Measurements from ENCODE around the gene CDH4.
"Not testable (repeated sequence)": the region's sequence is repeated elsewhere in the genome, so short reads cannot be mapped to it uniquely, and the experiment has no call there.

CDH4 gene

DNA sequence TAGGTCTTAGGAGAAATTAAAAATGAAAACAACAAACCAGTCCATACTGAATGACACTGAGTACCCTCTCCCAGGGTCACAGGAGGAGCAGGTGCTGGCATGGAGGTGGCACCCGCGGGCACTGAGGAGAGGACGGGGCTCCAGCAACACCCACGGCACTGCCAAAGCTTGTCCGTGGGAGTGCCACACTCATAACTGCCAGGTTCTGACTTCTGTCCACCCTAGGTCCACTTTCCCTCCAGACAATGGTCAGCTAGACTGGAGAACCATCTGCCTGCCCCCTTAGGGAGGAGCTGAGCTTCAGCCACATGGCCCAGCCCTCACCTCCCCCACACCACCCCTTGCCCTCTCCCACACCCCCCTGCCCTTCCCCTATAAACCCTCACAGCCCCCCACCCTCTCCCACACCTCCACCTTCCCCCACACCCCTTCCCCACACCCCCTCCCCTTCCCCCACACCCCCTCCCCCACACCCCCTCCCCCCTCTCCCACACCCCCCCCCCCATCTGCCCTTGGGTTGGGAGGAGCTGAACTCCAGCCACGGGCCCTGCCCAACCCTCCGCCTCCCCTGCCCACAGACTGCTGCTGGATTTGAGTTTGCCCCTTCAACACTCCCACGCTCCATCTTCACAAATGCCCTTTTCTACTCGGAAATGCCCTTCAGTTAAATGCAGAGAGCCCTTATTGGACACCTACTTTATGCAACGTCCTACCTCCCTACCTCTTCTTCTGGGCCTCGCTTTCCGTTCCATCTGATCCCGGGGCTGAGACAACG is 684.1 kb downstream of the CDH4 start:
- FAIRE-seq = no peak

DNA sequence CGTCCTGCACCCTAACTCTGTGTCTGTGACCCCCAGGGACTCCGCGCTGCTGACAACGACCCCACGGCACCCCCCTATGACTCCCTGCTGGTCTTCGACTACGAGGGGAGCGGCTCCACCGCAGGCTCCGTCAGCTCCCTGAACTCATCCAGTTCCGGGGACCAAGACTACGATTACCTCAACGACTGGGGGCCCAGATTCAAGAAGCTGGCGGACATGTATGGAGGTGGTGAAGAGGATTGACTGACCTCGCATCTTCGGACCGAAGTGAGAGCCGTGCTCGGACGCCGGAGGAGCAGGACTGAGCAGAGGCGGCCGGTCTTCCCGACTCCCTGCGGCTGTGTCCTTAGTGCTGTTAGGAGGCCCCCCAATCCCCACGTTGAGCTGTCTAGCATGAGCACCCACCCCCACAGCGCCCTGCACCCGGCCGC is 684.7 kb downstream of the CDH4 start:
- FAIRE-seq = no peak
- DNase-seq (ENCODE audit: insufficient read length, low spot score) = no peak

More for the DNA sequence above, 684.1 kb downstream of the CDH4 start:
- no peak for DNase-seq (ENCODE audit: insufficient read length, low spot score)

DNA sequence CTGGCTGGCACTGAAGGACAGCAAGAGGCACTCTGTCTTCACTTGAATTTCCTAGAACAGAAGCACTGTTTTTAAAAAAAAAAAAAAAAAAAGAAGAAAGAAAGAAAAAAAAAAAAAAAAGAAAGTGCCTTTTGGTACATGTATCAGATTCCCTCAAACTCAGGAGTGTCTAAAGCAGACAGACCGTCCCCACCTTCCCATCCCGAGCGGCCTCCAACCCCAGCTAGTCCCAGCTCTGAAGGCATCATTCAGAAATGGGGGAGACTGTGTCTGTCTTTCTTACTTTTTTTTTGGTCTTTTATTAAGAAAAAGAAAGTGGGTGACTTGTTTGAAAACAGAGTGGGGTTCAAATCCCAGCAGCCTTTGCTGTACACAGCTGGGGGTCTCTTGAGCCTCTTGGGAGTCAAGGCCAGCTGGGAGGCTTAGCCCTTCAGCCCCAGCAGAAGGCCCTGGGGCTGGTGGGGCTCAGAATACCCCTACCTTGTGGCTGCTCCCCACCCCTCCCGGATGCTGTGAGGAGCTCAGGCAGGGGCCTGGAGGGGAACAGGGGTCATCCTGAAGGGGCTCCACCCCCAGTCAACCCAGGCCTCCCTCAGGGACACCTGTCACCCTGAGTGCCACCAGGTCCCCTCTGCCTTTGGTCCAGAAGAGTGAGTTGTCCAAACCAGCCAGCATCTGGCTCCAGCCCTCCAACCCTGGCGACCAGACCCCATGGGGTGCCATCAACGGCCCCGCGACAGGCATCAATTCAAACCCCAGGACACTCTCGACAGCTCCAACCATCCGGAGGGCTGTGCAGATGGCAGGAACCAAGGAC is 685.3 kb downstream of the CDH4 start:
- DNase-seq (ENCODE audit: insufficient read length, low spot score) (no peak), FAIRE-seq (no peak)

DNA sequence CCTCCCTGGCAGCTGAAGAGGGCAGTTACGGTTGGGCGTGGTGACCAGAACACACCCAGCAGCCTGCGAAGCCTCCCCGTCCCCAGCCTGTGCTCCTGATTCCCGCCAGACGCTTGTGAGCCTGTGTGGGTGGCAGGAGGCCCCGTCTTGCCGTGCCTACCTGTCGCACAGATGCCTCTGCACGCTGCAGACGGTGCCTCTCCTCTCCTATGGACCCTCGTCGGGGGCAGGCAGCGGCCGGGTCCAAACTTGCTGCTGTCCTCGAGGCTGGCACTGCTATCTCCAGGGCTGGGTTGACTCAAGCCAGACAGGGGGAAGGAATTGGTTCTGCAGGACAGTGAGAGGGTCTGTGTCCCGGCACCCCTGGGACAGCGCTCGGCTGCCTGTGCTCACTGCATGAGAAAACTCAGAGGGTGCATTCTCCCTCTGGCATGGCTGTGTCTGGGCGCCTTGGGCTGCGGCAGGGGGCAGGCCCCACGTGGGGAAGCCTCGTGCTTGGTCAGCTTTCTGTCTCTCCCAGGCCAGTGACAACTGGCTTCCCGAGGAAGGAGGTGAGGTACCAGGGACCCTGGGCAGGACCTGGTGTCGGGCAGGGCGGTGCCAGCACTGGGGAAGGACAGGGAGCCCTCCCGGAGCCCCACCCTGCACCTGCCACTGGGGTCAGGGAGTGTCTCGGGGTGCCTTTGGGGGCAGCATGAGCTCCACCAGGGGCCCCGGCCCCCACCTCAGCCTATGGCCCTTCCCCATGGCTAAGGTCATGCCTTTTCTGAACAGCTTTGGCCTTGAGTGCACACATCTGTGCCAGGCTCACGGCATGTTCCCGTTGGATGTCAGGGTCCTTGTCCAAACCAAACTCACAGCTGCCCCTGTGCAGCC is 686.1 kb downstream of the CDH4 start:
- DNase-seq (ENCODE audit: insufficient read length, low spot score) = no peak
- no peak for FAIRE-seq

DNA sequence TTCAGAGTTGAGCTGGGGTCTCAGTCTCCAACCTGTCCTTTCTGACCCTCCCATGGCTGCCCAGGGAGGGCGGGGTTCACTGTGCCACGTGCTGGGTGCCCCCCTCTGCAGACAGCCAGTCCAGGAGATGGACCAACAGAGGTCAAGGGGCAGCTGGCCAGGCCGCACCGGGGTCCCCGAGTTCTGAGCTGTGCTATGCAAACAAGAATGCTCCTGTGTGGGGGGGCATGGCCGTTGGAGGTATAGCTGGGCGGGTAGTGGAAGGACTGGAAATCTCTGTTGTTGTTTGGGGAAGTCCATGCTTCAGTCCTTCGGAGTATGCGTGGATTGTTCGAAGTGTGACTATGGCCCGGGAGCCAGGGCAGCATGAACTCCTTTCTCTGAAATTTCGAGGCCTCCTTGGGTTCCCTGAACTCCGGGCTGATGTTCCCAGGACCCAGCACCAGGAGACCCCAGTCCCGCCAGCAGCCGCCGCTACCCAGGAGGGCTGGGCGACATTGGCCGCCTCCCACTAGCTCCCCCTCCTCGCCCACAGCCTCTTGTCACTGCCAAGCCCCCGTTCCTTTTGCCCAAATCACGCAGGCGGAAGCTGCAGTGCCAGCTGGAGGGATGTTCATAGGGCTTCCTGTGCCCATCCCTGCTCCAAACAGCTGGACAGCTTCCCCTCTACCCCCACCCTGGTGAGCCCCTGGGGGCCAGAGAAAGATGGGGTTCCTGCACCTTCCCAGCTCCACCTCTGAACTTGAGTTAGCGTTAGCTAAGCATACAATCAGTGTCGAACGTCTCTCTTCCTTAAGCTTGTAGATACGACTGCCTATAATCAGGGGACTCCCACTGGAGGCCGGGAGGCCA is 687.0 kb downstream of the CDH4 start:
- DNase-seq (ENCODE audit: insufficient read length, low spot score) = no peak

DNA sequence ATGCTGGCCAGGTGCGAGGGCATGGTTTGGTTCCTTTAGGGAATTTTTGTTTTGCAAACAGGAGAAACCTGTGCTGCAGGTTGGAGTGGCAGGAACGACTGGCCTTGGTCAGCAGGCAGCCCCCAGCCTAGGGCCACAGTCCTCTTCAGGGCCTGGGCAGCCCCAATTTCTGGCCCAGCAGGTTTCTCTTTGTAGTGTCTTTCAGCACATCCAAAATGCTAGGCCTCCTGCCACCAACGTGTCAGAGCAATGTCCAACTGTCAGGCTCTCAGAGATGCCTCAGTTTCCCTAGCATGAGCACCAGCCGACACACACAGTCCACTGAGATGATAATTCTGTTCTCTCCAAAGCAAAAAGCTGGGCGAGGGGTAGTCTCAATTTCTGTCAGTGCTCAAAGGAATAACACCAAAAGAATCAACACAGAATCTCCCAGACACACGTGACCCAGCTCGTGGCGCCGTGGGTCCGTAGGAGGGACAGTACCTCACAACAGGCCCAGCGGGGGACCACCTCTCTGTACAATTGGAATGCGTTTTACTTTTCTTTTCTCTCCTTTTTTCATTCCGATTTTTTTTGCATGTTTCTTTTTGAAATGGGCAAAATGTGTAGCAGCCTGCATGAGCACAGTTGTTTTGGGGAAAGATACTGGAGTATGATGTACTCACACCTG is 687.8 kb downstream of the CDH4 start:
- no peak for DNase-seq (ENCODE audit: insufficient read length, low spot score)
- FAIRE-seq = no peak

More for the DNA sequence above, 687.0 kb downstream of the CDH4 start:
- no peak for FAIRE-seq

DNA sequence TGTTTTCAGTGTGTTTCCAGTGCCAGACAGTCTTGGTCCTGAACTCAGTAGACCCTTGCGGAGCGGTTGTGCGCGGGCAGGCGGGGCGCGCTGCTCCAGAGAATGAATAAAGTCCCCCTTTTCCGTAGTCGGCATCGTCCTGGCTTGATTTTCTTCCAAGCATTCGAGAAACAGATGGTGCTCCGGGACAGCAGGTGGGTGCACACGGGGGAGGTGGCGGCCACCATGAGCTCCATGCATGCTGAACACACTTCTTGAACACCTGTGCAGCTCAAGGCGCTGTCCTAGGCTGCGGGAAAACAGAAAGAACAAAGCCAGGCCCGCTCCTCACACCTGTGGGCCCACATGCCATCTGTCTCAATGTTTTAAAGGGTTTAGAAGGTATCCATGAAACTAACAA is 688.4 kb downstream of the CDH4 start:
- no peak for FAIRE-seq
- DNase-seq (ENCODE audit: insufficient read length, low spot score) = no peak

DNA sequence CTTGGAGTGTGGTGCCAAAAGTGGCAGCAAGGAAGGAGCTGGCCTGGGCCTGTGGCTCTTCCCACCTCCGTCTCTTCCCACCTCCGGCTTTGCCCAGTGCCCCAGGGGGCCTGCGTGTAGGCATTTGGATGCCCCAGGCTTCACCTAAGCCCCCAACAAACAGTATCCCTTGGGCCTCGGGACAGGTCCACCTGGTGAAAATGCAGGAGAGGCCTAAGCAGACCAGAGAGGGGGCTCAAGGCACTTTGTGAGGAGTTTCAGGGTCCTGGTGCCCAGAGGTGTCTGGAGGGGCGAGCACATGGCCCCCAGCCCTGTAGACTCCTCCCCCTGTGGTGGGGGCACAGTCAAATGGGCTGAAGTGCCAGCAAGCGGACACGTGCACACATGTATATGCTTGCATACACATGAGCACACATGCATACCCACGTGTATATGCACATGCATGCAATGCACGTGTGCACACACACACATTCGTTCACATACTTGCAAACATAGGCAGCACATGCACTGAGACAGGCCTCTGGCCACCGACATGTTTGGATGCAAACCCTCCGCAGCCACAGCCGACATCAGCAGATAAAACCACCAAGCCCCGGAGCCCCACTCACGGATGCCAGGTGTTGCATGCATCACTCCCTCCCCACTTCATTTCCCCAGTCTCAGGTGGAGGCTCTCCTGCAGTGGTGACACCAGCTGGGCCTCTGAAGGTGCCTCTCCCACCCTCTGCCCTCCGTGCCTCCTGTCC is 689.1 kb downstream of the CDH4 start:
- FAIRE-seq = no peak
- DNase-seq (ENCODE audit: insufficient read length, low spot score) = no peak

DNA sequence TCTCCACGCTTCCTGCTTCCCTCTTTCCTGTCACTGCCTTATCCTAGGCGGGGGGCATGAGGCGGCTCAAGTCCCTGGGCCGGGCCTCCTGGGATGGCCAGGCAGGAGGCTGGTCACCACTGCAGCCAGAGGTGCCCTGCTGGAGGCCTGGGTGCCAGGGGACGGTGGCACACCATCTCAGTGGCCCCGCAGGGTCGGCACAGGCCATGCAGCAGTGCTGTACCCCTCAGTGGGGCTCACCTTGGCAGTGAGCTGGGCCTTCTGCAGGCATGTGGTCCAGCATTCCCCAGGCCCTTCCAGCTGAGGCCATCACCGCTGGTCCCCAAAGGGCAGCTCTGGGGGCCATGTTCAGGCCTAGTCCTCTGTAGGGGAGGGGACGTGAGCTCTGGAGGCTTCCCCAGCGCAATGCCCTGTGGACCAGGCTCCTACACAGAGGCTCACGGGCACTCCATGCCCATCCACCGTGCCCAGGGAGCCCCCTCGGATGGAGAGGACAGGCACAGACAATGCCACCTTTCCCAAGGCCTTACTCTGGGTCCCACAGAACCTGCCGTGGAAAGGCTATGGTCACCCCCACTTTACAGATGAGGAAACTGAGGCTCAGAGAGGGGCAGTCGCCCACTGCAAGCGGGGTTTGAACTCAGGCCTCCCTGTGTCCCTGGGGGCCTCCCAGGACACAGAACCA is 689.8 kb downstream of the CDH4 start:
- no peak for DNase-seq (ENCODE audit: insufficient read length, low spot score)
- no peak for FAIRE-seq

DNA sequence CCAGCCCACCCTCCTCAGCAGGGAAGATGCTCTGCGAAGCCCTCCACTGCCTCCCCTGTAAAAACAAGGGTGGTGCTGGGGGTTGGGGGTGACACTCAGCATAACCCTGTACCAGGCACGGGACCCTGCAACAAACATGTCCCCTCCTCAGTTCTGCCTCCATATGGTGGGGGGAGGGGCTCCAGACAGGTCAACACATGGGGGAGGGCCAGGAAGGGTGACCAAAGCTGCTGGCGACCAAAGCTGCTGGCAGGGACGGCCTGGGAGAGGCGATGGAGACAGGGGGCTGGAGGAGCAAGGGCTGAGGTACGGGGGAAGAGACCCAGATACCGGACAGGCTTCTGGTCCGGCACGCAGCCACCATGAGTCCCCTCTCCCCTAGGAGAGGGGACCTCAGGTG is 690.5 kb downstream of the CDH4 start:
- no peak for FAIRE-seq
- no peak for DNase-seq (ENCODE audit: insufficient read length, low spot score)

DNA sequence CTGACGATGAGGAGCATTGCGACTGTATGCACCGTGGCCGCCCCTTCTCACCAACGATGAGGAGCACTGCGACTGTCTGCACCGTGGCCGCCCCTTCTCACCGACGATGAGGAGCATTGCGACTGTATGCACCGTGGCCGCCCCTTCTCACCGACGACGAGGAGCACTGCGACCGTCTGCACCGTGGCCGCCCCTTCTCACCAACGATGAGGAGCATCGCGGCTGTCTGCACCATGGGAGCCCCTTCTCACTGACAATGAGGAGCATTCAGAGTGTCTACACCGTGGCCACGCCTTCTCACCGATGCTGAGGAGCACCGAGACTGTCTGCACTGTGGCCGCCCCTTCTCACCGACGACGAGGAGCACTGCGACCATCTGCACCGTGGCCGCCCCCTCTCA is 692.9 kb downstream of the CDH4 start:
- DNase-seq (ENCODE audit: insufficient read length, low spot score); FAIRE-seq: not testable (repeated sequence)

DNA sequence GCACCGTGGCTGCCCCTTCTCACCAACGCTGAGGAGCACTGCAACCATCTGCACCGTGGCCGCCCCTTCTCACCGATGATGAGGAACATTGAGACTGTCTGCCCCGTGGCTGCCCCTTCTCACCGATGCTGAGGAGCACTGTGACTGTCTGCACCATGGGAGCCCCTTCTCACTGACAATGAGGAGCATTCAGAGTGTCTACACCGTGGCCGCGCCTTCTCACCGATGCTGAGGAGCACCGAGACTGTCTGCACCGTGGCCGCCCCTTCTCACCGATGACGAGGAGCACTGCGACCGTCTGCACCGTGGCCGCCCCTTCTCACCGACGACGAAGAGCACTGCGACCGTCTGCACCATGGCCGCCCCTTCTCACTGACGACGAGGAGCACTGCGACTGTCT is 693.4 kb downstream of the CDH4 start:
- DNase-seq (ENCODE audit: insufficient read length, low spot score); FAIRE-seq: not testable (repeated sequence)

DNA sequence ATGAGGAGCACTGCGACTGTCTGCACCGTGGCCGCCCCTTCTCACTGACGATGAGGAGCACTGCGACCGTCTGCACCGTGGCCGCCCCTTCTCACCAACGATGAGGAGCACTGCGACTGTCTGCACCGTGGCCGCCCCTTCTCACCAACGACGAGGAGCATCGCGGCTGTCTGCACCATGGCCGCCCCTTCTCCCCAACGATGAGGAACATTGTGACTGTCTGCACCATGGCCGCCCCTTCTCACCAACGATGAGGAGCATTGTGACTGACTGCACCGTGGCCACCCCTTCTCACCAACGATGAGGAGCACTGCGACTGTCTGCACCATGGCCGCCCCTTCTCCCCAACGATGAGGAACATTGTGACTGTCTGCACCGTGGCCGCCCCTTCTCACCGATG is 696.0 kb downstream of the CDH4 start:
- not testable (repeated sequence) for FAIRE-seq; DNase-seq (ENCODE audit: insufficient read length, low spot score)

DNA sequence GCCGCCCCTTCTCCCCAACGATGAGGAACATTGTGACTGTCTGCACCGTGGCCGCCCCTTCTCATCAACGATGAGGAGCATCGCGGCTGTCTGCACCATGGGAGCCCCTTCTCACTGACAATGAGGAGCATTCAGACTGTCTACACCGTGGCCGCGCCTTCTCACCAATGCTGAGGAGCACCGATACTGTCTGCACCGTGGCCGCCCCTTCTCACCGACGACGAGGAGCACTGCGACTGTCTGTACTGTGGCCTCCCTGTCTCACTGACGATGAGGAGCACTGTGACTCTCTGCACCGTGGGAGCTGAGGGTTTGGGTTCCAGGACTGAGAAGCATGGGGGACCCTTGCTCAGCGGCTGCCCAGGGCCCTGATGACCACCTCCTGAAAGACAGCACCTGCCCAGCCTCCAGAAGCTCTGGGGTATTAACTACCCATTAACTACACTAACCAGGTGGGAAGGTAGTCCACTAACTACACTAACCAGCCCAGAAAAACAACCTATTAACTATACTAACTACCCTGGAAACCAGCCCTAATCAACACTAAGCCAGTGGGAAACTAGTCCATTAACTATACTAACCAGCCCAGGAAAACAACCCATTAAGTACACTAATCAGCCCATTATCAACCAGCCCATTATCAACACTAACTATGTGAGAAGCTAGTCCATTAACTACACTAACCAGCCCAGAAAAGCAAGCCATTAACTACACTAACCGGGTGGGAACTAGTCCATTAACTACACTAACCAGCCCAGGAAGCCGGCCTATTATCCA is 696.7 kb downstream of the CDH4 start:
- FAIRE-seq = no peak

DNA sequence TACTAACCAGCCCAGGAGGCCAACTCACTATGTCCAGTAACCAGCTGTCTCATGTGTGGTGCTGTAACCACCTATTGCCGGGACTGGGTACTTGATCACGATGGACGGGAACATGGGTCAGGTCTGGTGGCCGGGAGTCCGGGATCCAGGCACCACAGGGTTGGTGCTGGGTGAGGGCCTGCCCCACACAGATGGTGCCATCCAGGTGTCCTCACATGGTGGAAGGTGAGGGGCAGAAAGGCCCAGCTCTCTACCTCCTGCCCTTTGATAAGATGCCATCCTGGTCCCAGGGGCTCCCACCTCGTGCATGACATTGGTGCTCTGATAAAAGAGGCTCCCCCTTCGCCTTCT is 697.3 kb downstream of the CDH4 start:
- no peak for FAIRE-seq
- no peak for DNase-seq (ENCODE audit: insufficient read length, low spot score)

More for the DNA sequence above, 696.7 kb downstream of the CDH4 start:
- DNase-seq (ENCODE audit: insufficient read length, low spot score) = no peak

DNA sequence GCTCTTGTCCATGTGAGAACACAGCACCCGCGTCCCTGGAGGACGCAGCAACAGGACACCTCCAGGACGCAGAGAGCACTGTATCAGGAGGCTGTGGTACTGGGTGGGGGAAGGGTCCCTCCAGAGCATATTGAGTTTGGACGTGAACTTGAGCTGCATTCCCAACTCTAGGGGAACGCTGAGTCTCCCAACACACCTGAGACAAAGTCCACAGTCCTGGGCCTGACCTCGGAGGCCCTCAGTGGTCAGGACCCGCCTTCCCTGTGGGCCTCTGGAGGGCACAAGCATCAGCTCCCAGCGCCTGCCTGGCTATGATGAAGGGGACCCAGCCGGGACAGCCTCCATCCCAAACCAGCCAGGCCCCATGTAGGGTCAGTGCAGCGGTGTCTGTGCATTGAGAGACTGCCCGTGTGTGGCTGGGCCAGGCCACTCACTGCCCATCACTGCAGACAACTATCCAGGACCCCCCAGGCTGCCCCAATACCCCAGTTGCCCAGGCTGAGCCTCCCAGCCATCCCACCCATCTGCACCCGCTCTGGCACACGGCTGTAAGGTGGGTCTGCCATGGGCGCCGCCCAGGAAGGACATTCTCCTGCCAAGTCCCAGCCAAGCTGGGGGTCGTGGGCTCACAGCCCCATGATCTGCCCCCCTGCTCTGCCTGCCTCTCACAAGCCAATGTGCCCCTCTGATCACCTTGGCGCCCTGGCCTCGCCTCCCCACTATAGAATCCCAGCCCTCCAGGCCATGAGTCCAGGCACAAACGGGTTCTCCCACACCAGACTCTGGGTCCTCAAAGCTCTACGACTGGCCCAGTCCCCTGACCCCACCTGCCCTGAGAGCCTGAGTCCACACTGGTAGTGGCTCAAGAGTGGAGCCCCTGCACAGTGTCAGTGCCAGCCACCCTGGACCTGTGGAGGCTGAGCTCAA is 697.9 kb downstream of the CDH4 start:
- DNase-seq (ENCODE audit: insufficient read length, low spot score) (no peak), FAIRE-seq (no peak)

Measured in GM19239 (cell line).